Measurements from ENCODE around the gene THAP11.

THAP11 gene

DNA sequence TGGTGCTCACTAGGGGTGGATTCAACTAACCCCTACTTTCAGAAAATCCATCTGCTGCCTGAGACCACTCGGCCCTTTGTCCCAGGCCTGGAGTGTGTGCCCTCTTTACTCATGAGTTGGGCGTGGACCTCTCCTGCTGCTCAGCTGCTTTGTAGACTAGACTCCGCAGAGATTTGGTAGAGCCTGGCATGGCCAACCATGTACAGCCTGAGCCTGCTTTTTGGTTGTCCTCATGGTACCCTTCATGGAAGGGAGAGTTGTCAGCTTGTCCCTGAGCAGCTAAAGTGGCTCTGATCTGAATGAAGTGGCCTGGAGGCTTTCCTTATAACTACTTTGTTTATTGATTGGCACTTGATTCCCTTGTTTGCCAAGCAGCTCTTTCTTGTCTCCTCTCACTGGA, 32.3 kb downstream of the THAP11 start:
- Histone ChIP-seq H3K9ac (ENCODE audit: low read depth, low read length) (peak overlapping the region; percentile 86), H2AFZ (ENCODE audit: low read depth, low read length) (no peak overlapping the region), H3K4me1 (ENCODE audit: insufficient read depth, low read length) (peaks cover 33% of the 10 kb centered on the region), H3K4me3 (ENCODE audit: low read depth in 1 of 2, low read length in 2 of 2) (peak overlapping the region in 1 of 2 experiments; percentile 95; a peak in 3 of 4 replicates), H3K36me3 (ENCODE audit: insufficient read depth, low read length) (peaks cover 77% of the 10 kb centered on the region), H3K79me2 (ENCODE audit: insufficient read depth, low read length) (peaks cover 45% of the 10 kb centered on the region), H3K27me3 (ENCODE audit: insufficient read depth, low read length, poor library complexity) (no peaks in the 10 kb centered on the region), H3K27ac (ENCODE audit: low read length) (peak overlapping the region; percentile 85; the same call in 1 of the 2 replicates), H4K20me1 (ENCODE audit: insufficient read depth, low read length) (peaks cover 51% of the 10 kb centered on the region), H3K4me2 (ENCODE audit: insufficient read depth, low read length) (peak overlapping the region; percentile 88), H3K9me3 (ENCODE audit: insufficient read depth, low read length, severe bottlenecking) (no peaks in the 10 kb centered on the region)
- no peak for TF ChIP-seq EZH2 (IDR thresholded peaks at IDR 0.05; ENCODE audit: borderline replicate concordance, low read depth, low read length, severe bottlenecking)
- TF ChIP-seq, protein P1, sequence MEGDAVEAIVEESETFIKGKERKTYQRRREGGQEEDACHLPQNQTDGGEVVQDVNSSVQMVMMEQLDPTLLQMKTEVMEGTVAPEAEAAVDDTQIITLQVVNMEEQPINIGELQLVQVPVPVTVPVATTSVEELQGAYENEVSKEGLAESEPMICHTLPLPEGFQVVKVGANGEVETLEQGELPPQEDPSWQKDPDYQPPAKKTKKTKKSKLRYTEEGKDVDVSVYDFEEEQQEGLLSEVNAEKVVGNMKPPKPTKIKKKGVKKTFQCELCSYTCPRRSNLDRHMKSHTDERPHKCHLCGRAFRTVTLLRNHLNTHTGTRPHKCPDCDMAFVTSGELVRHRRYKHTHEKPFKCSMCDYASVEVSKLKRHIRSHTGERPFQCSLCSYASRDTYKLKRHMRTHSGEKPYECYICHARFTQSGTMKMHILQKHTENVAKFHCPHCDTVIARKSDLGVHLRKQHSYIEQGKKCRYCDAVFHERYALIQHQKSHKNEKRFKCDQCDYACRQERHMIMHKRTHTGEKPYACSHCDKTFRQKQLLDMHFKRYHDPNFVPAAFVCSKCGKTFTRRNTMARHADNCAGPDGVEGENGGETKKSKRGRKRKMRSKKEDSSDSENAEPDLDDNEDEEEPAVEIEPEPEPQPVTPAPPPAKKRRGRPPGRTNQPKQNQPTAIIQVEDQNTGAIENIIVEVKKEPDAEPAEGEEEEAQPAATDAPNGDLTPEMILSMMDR (IDR thresholded peaks at IDR 0.05; ENCODE audit: borderline replicate concordance, extremely low read depth, low read length, poor library complexity, severe bottlenecking): no peak
- ATAC-seq (ENCODE audit: insufficient read depth, low read depth) (no peak), DNase-seq (no peak)

DNA sequence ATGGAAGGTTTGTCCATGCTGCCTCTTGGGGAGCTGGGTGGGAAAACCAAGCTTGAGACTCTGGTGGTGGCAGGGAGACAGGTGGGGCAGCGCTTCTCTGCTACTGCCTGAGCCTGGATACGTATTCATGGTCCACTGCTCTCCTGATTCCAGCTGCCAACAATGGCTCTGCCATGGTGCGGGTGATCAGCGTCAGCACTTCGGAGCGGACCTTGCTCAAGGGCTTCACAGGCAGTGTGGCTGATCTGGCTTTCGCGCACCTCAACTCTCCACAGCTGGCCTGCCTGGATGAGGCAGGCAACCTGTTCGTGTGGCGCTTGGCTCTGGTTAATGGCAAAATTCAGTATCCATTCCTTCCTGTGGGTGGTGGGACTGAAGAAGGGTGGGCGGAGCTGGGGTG, 34.9 kb downstream of the THAP11 start:
- peaks cover 59% of the 10 kb centered on the region for H4K20me1 ChIP-seq (ENCODE audit: insufficient read depth, low read length)

GRCh38 chr16:67878232-67878631, 36.1 kb downstream of the THAP11 start:
- Histone ChIP-seq H3K36me3 (ENCODE audit: insufficient read depth, low read length) (peaks cover 89% of the 10 kb centered on the region), H3K9me3 (ENCODE audit: insufficient read depth, low read length, severe bottlenecking) (no peaks in the 10 kb centered on the region), H3K9ac (ENCODE audit: low read depth, low read length) (no peak overlapping the region), H3K4me2 (ENCODE audit: insufficient read depth, low read length) (no peak overlapping the region), H3K4me1 (ENCODE audit: insufficient read depth, low read length) (peaks cover 25% of the 10 kb centered on the region), H2AFZ (ENCODE audit: low read depth, low read length) (no peak overlapping the region), H3K79me2 (ENCODE audit: insufficient read depth, low read length) (peaks cover 41% of the 10 kb centered on the region), H3K27ac (ENCODE audit: low read length) (no peak overlapping the region), H3K27me3 (ENCODE audit: insufficient read depth, low read length, poor library complexity) (no peaks in the 10 kb centered on the region), H4K20me1 (ENCODE audit: insufficient read depth, low read length) (peaks cover 60% of the 10 kb centered on the region), H3K4me3 (ENCODE audit: low read depth in 1 of 2, low read length in 2 of 2) (no peak overlapping the region)
- TF ChIP-seq, protein P1 (IDR thresholded peaks at IDR 0.05; ENCODE audit: borderline replicate concordance, extremely low read depth, low read length, poor library complexity, severe bottlenecking): no peak
- no peak for TF ChIP-seq EZH2 (IDR thresholded peaks at IDR 0.05; ENCODE audit: borderline replicate concordance, low read depth, low read length, severe bottlenecking)
- DNase-seq (no peak), ATAC-seq (ENCODE audit: insufficient read depth, low read depth) (no peak)

More for the DNA sequence above, 34.9 kb downstream of the THAP11 start:
- Histone ChIP-seq H3K4me2 (ENCODE audit: insufficient read depth, low read length) (no peak overlapping the region), H3K4me1 (ENCODE audit: insufficient read depth, low read length) (peaks cover 32% of the 10 kb centered on the region), H3K36me3 (ENCODE audit: insufficient read depth, low read length) (peaks cover 79% of the 10 kb centered on the region), H3K79me2 (ENCODE audit: insufficient read depth, low read length) (peaks cover 45% of the 10 kb centered on the region), H3K27me3 (ENCODE audit: insufficient read depth, low read length, poor library complexity) (no peaks in the 10 kb centered on the region), H3K9me3 (ENCODE audit: insufficient read depth, low read length, severe bottlenecking) (no peaks in the 10 kb centered on the region), H3K4me3 (ENCODE audit: low read depth in 1 of 2, low read length in 2 of 2) (no peak overlapping the region), H2AFZ (ENCODE audit: low read depth, low read length) (no peak overlapping the region), H3K27ac (ENCODE audit: low read length) (no peak overlapping the region), H3K9ac (ENCODE audit: low read depth, low read length) (no peak overlapping the region)
- TF ChIP-seq, protein P1 (IDR thresholded peaks at IDR 0.05; ENCODE audit: borderline replicate concordance, extremely low read depth, low read length, poor library complexity, severe bottlenecking): no peak
- no peak for TF ChIP-seq EZH2 (IDR thresholded peaks at IDR 0.05; ENCODE audit: borderline replicate concordance, low read depth, low read length, severe bottlenecking)
- DNase-seq (no peak), ATAC-seq (ENCODE audit: insufficient read depth, low read depth) (no peak)

GRCh38 chr16:67878846-67879245, 36.7 kb downstream of the THAP11 start:
- Histone ChIP-seq H3K4me3 (ENCODE audit: low read depth in 1 of 2, low read length in 2 of 2) (no peak overlapping the region), H3K36me3 (ENCODE audit: insufficient read depth, low read length) (peaks cover 96% of the 10 kb centered on the region), H3K79me2 (ENCODE audit: insufficient read depth, low read length) (peaks cover 35% of the 10 kb centered on the region), H2AFZ (ENCODE audit: low read depth, low read length) (no peak overlapping the region), H3K27me3 (ENCODE audit: insufficient read depth, low read length, poor library complexity) (no peaks in the 10 kb centered on the region), H3K4me1 (ENCODE audit: insufficient read depth, low read length) (peaks cover 22% of the 10 kb centered on the region), H4K20me1 (ENCODE audit: insufficient read depth, low read length) (peaks cover 62% of the 10 kb centered on the region), H3K9me3 (ENCODE audit: insufficient read depth, low read length, severe bottlenecking) (no peaks in the 10 kb centered on the region), H3K9ac (ENCODE audit: low read depth, low read length) (no peak overlapping the region), H3K4me2 (ENCODE audit: insufficient read depth, low read length) (no peak overlapping the region), H3K27ac (ENCODE audit: low read length) (no peak overlapping the region)
- TF ChIP-seq, protein P1 (IDR thresholded peaks at IDR 0.05; ENCODE audit: borderline replicate concordance, extremely low read depth, low read length, poor library complexity, severe bottlenecking): no peak
- ATAC-seq (ENCODE audit: insufficient read depth, low read depth): no peak
- DNase-seq: no peak
